ENCODE measurements around the gene JAG2.

JAG2 gene

GRCh38 chr14:105204206-105204930, 35.8 kb upstream of the JAG2 start:
- no peak overlapping the region for H3K27ac ChIP-seq
- peak; percentile 40 for DNase-seq (ENCODE audit: low read depth, low spot score)

GRCh38 chr14:105203701-105204100, 35.1 kb upstream of the JAG2 start:
- H3K27ac ChIP-seq = no peak overlapping the region
- DNase-seq (ENCODE audit: low read depth, low spot score) = no peak

GRCh38 chr14:105203057-105203531, 34.5 kb upstream of the JAG2 start:
- no peak for DNase-seq (ENCODE audit: low read depth, low spot score)
- H3K27ac ChIP-seq = no peak overlapping the region

- no peak overlapping the region for H3K27ac ChIP-seq
- no peak for DNase-seq (ENCODE audit: low read depth, low spot score)
These were observed 33.4 kb upstream of the JAG2 start for GRCh38 chr14:105201925-105202513.

GRCh38 chr14:105201156-105201924, 32.8 kb upstream of the JAG2 start:
- H3K27ac ChIP-seq = no peak overlapping the region
- no peak for DNase-seq (ENCODE audit: low read depth, low spot score)

- no peak for DNase-seq (ENCODE audit: low read depth, low spot score)
- H3K27ac ChIP-seq = no peak overlapping the region
These were observed 32.1 kb upstream of the JAG2 start for GRCh38 chr14:105200641-105201040.

- no peak overlapping the region for H3K27ac ChIP-seq
- DNase-seq (ENCODE audit: low read depth, low spot score) = no peak
These were observed 31.5 kb upstream of the JAG2 start for GRCh38 chr14:105200074-105200473.

- no peak overlapping the region for H3K27ac ChIP-seq
These were observed 30.5 kb upstream of the JAG2 start for GRCh38 chr14:105199093-105199492.

DNA sequence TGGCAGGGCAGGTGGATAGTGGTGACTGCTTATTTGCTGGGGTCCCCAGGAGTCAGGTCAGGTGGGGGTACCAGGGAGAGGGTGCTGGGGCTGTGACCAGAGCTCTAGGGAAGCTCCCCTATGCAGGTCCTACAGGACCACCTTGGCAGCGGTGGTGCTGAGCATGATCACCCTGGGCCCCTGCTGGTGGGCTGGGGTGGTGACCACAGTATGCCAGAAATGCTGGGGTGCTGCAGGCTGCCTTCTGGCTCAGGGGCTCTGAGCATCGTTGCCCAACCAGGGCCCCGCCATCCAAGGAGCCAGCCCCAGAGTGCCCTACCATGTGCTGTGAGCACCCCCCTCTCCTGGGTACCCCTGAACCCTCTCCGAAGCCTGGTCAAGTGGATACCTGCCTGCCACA, 30.0 kb upstream of the JAG2 start:
- no peak for DNase-seq (ENCODE audit: low read depth, low spot score)
- H3K27ac ChIP-seq = no peak overlapping the region

More at GRCh38 chr14:105199093-105199492, 30.5 kb upstream of the JAG2 start:
- no peak for DNase-seq (ENCODE audit: low read depth, low spot score)

DNA sequence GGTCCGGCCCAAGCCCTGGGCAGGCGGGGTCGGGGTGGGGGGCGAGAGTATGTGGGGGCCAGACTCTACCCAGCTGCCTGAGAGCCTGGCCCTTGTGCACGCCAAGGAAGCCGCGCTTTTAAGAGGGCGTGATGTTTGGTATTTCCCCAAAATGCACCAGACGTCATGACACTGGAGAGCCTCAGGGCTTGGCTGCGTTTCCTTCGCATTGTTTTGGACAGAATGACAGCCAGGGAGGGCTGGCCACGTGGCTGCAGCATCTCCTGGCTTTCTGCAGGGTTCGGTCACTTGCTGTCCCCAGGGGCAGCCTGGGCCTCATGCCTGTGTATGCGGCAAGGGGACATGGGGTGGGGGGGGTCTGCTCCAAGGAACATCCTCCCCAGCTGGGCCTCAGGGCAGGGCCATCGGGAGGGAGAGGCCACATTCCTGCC, 28.6 kb upstream of the JAG2 start:
- H3K27ac ChIP-seq = no peak overlapping the region
- no peak for DNase-seq (ENCODE audit: low read depth, low spot score)

DNA sequence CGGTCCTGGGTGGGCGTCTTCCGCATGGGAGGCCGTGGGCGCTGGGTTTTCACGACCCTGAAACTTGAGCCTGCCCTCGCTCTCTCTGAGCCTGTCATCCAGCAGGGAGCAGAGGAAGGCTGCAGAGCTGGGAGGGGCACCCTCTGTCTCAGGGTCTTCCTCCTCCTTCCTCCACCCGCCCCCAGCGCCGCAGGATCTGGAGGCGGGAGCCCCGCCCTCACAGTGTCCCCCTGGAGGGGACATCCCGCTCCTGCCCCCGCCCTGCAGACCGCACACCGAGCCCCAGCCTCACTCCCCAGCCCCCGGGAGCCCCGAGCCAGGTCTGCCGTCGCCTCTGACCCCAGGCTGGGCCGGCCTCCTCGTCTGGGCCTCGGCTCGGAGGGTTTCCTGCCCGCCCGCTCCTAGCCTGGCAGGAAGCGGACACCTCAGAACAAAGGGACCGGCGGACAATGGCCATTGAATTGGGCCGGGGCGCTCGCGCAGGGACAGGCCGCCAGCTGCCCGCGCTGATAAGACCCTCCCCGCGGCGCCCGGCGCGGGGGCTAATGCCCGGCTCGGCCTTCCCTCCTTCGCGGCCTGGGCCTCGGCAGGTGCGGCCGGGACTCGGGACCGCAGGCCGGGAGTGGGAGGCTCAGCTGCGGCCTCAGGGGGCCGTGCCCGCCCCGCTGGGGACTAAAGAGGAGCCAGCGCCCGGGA, 27.8 kb upstream of the JAG2 start:
- H3K27ac ChIP-seq = no peak overlapping the region
- no peak for DNase-seq (ENCODE audit: low read depth, low spot score)

- no peak overlapping the region for H3K27ac ChIP-seq
- no peak for DNase-seq (ENCODE audit: low read depth, low spot score)
These were observed 27.1 kb upstream of the JAG2 start for GRCh38 chr14:105195522-105196264.

- no peak for DNase-seq (ENCODE audit: low read depth, low spot score)
- H3K27ac ChIP-seq = no peak overlapping the region
These were observed 26.5 kb upstream of the JAG2 start for GRCh38 chr14:105195051-105195450.

- DNase-seq (ENCODE audit: low read depth, low spot score) = no peak
- H3K27ac ChIP-seq = no peak overlapping the region
These were observed 25.6 kb upstream of the JAG2 start for GRCh38 chr14:105193916-105194782.

GRCh38 chr14:105192866-105193731, 24.5 kb upstream of the JAG2 start:
- no peak overlapping the region for H3K27ac ChIP-seq
- no peak for DNase-seq (ENCODE audit: low read depth, low spot score)

- no peak for DNase-seq (ENCODE audit: low read depth, low spot score)
- H3K27ac ChIP-seq = no peak overlapping the region
These were observed 19.5 kb upstream of the JAG2 start for GRCh38 chr14:105187935-105188524.

GRCh38 chr14:105187116-105187515, 18.5 kb upstream of the JAG2 start:
- H3K27ac ChIP-seq = no peak overlapping the region
- no peak for DNase-seq (ENCODE audit: low read depth, low spot score)

GRCh38 chr14:105185973-105186372, 17.4 kb upstream of the JAG2 start:
- no peak for DNase-seq (ENCODE audit: low read depth, low spot score)
- H3K27ac ChIP-seq = no peak overlapping the region

All from epithelial cell of prostate (primary cell).